ENCODE data around the gene SDSL.

Gene SDSL

GRCh38 chr12:113467502-113468364, 45.6 kb downstream of the SDSL start:
- TF ChIP-seq ZBTB26 (tag by site-specific recombination; optimal IDR thresholded peaks at IDR 0.05) (peak; percentile 52), KLF1 (tag by site-specific recombination; IDR thresholded peaks at IDR 0.05) (peak; percentile 36; the same call in 1 of the 2 replicates), ZBTB6 (tag by site-specific recombination; IDR thresholded peaks at IDR 0.05) (peak; percentile 18; the same call in 1 of the 2 replicates), ZNF580 (tag by site-specific recombination; IDR thresholded peaks at IDR 0.05) (no peak), ZNF747 (tag by site-specific recombination; IDR thresholded peaks at IDR 0.05) (no peak), ZNF777 (tag by site-specific recombination; IDR thresholded peaks at IDR 0.05; ENCODE audit: borderline replicate concordance) (peak; percentile 66; the same call in 1 of the 2 replicates), ZBTB10 (tag by site-specific recombination; IDR thresholded peaks at IDR 0.05) (no peak), ZNF335 (tag by site-specific recombination; conservative IDR thresholded peaks at IDR 0.05) (peak; percentile 34), ZFHX2 (tag by site-specific recombination; conservative IDR thresholded peaks at IDR 0.05) (peak; percentile 75), EGR2 (tag by site-specific recombination; IDR thresholded peaks at IDR 0.05; ENCODE audit: low read depth) (peak; percentile 61; the same call in 1 of the 2 replicates), GLIS2 (tag by site-specific recombination; IDR thresholded peaks at IDR 0.05) (0 out of 2 replicates have a peak, but pooled peaks have one; percentile 38), PATZ1 (tag by site-specific recombination; IDR thresholded peaks at IDR 0.05) (0 out of 2 replicates have a peak, but pooled peaks have one; percentile 20), PRDM10 (tag by site-specific recombination; IDR thresholded peaks at IDR 0.05) (0 out of 2 replicates have a peak, but pooled peaks have one; percentile 3)
- Histone ChIP-seq H3K4me3 (ENCODE audit: low read depth, low read length) (peak overlapping the region; percentile 10), H3K27ac (ENCODE audit: extremely low read depth, low read depth, low read length) (no peak overlapping the region), H3K9me3 (ENCODE audit: control insufficient read depth, insufficient read depth, low read depth, low read length) (no peaks in the 10 kb centered on the region), H3K4me1 (ENCODE audit: control insufficient read depth, insufficient read depth, low read length) (no peaks in the 10 kb centered on the region), H3K36me3 (ENCODE audit: control insufficient read depth in 2 of 2, insufficient read depth in 1 of 2, low read length in 2 of 2) (no peaks in the 10 kb centered on the region)
- CTCF ChIA-PET = interaction anchor here (0.7 kb wide), 1 partner anchor 395 kb away, joined by 6 read pairs; no protein-coding TSS in a partner anchor
- POLR2A ChIA-PET = no interaction called here

Data from HEK293 (cell line).